IPS-NIHi7 (cell line): ENCODE results near the gene CNMD.
"Not testable (repeated sequence)": the region's sequence is repeated elsewhere in the genome, so short reads cannot be mapped to it uniquely, and the experiment has no call there.

Experiments
- DNase-seq: peaks from one replicate; pipeline ENCODE4 v3.0.0; 2012; ENCODE audit warnings: mixed read lengths; ENCODE audit errors: extremely low spot score

Gene CNMD

GRCh38 chr13:52744842-52745375 is 5.3 kb upstream of the CNMD start:
- no peak for DNase-seq

DNA sequence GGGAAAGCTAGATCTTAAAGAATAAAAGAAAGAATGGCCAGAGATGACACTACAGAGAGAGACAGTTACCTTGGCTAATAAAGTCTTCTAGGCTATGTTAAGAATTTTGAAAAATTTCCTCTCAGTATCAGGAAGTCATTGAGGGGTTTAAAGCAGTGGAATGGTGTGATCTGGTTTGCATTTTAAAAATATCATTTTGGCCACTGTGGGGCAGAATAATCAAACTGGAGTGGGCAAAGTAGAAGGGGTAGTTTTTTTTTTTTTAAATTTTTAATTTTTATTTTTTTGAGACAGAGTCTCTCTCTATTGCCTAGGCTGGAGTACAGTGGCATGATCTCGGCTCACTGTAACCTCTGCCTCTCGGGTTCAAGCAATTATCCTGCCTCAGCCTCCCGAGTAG is 4.4 kb upstream of the CNMD start:
- no peak for DNase-seq

DNA sequence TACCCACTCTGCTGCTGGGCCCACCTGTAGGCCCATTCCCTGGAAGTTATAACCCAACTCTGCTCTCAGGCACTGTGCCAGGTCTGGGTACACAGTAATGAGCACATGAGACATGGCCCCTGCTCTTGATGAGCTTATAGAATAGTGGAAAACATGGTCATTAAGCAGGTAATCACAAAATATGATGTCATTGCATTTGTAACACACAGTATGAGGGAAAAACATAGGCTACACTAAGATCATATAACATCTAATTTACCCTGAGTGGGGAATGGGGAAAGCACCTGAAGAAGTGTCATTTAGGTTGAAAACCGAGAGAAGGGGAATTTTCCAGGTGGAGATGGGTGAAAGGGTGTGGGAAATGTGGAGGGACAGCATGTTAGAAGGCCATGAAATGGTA is 3.9 kb upstream of the CNMD start:
- DNase-seq: no peak

DNA sequence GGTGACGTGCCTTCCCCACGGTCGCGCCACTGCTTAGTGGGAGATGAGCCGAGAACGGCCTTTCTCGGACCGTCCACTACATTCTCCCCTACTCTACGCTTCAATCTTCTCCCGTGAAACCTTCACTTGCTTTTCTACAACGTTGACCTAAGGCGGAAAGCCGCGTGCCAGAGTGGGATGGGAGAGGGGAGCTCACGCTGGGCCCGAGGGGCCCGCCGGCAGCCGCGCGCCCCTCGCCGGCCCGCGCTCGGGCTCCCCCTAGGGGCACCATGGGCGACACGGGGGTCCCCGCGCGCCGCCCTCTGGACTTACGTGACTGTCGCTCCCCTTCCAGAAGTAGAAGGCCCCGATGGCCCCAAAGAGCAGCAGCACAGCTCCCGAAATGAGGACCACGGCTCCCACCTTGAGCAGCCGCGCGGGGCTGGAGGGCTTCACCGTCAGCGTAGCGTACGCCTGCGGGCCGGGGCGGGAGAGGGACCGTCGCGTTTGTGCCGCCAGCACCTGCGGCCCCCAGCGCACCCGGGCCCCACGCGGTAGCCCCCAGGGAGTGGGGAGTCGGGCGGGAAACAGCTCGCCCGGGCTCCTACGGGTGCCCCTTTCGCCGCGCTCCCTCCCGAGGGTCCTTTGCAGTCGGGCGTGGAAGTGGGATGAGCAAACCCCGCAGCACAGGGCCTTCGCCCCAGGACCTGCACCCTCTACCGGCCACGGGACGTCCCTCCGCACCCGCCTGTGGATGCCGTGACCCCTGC is 727 bp downstream of the CNMD start:
- DNase-seq: peak; percentile 52

- no peak for DNase-seq
These were observed 1.7 kb downstream of the CNMD start for GRCh38 chr13:52737965-52738364.

- DNase-seq: no peak
These were observed 2.2 kb downstream of the CNMD start for GRCh38 chr13:52737451-52737850.

DNA sequence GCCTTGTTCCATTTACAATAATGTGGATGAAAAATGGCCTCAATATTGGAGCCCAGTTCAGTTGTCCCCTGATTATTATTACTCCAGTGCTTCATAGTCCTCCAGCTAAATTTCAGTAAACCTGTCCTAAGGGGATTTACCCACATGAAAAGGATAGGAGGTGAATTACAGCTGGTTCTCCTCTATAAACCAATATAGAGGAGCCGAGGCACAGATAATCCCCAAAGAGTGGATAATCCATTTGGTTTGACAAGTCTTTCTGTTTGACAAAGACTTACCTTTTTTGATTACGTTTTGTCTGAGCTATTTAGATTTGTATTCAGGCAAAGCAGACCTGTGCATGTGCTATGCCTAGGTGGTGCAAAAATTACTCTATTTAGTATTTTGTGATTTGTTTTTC is 2.7 kb downstream of the CNMD start:
- no peak for DNase-seq

DNA sequence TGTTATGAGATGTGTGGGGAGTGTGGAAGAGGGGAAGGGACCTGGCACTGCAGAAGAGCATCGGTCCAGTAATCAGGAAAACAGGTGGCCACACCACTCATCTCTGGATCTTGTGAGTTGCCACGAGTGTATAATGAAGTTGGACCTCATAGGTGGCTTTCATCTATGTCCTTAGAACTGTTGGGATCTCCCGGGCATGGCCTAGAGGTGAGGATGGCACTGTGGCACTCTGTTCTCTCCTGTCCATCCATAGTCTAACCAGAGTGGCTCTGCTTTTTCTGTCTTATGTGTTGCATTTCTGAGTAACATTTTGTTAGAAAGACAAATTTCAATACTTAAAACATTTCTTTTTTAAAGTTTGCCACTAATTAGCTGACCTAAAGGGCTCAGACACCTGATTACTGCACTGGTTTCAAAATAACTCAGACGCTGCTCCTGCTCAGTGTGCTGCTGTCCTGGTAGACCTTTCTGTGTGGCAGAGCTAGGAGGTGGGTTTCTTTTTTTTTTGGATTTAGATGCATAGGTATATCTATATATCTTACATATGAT is 5.5 kb downstream of the CNMD start:
- no peak for DNase-seq

DNA sequence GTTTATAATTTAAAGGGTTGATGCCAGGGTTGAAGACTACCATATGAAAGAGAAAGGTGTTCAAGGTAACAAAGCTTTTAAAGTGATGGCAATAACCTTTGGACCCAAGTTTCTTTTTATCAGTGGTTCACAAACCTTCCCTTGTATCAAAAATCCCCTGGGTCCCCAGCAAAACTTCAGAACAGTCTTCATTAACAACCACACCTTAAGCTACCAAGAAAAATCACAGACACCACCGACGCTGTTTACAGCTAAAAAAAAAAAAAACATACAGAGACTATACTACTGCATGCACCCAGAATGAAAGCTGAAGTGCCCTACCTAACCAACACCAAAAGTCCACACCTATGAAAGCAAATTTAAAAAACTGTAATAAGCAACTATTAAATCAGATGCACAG is 13.4 kb downstream of the CNMD start:
- DNase-seq: no peak

- DNase-seq: no peak
These were observed 14.3 kb downstream of the CNMD start for GRCh38 chr13:52725302-52725701.

DNA sequence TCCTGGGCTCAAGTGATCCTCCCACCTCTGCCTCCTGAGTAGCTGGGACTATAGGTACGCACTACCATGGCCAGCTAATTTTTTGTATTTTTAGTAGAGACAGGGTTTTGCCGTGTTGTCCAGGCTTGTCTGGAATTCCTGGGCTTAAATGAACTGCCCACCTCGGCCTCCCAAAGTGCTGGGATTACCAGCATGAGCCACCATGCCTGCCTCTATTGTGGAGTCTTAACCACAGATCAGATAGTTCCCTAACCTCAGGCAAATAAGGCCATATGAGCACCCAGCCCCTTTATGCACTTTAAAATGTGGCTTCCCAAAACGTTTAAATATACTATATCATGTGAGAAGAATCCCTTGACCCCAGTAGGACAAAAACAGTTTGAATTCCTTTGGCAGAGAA is 16.4 kb downstream of the CNMD start:
- DNase-seq: no peak

DNA sequence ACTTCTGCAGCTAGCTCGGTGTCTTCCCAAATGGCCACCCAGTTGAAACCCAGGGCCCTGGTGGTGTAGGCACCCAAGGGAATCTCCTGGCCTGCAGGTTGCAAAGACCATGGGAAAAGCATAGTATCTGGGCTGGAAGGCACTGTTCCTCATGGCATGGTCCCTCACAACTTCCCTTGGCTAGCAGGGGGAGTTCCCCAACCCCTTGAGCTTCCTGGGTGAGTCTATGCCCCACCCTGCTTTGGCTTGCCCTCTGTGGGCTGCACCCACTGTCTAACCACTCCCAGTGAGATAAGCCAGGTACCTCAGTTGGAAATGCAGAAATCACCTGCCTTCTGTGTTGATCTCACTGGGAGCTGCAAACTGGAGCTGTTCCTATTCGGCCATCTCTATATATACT is 18.3 kb downstream of the CNMD start:
- DNase-seq: not testable (repeated sequence)

GRCh38 chr13:52720904-52721303 is 18.7 kb downstream of the CNMD start:
- DNase-seq: not testable (repeated sequence)

- no peak for DNase-seq
These were observed 25.7 kb downstream of the CNMD start for GRCh38 chr13:52713894-52714293.

- no peak for DNase-seq
These were observed 27.2 kb downstream of the CNMD start for GRCh38 chr13:52712385-52712784.

- peak; percentile 60 for DNase-seq
These were observed 28.3 kb downstream of the CNMD start for GRCh38 chr13:52711286-52711685.

DNA sequence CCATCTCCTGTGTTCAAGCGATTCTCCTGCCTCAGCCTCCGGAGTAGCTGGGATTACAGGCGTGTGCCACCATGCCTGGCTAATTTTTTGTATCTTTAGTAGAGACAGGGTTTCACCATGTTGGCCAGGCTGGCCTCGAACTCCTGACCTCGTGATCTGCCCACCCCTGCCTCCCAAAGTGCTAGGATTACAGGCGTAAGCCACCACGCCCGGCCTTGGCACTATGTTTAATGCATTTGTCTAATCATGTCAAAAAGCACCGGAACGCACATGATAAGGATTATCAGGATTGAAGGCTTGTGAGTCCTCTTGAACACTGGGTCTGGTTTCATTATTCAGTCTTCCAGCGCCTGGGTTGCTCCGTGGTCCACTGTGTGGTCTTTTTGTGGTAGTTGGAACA is 31.4 kb downstream of the CNMD start:
- DNase-seq: not testable (repeated sequence)

DNA sequence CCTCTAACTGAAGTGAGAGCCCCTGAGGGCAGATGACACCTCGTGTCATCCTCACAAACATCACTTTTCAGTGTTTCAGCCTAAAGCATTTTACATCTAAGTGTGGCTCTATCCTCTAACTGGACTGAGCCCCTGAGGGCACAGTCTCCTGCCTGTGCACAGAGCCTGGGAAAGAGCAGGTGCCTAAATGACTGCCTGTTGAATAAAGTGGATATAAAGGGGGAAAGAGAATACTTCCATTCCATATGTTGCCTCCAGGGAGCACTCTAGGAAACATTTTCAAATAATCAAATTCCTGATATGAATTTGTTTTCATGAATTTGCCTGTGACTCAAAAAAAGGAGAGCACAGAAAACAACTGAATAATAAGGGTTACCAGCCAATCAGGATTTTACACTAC is 32.2 kb downstream of the CNMD start:
- no peak for DNase-seq

GRCh38 chr13:52706081-52706480 is 33.5 kb downstream of the CNMD start:
- no peak for DNase-seq

DNA sequence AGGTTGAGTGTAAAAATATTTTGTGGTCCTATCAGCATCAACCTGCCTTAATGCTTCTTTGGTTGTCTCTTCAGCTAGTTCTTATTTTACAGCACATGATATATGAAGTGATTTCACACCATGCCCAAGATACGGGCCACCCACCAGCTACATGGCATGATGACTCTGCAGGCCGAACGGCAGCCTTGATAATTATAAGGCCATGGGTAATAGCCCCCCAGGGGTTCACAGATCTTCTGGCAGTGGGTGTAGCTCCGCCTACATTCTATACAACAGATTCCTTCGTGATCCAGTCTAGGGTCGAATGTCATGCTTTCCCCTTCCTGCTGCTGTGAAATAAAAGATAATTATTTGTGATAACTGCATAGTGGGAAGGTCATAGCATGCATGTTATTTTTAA is 36.1 kb downstream of the CNMD start:
- DNase-seq: no peak

GRCh38 chr13:52701728-52702465 is 37.7 kb downstream of the CNMD start:
- DNase-seq: no peak

DNA sequence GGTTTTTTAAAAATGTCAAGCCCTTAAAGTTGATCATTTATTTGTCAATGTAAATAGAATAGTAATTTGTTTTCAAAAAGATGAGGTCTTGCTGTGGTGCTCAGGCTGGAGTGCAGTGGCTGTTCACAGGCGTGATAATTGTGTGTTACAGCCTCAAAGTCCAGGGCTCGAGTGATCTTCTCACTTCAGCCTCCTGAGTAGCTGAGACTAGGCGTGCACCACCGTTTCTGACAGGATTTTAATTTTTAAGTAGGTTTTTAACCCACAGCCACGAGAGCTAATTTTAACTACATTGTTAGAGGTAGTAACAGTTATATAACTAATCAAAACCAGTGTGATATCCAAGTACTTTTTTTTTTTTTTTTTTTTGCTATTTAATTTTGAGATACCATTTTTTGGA is 43.1 kb downstream of the CNMD start:
- no peak for DNase-seq

- DNase-seq: no peak
These were observed 43.8 kb downstream of the CNMD start for GRCh38 chr13:52695856-52696255.
